ENCODE measurements around the gene WDR35.

The WDR35 gene

DNA sequence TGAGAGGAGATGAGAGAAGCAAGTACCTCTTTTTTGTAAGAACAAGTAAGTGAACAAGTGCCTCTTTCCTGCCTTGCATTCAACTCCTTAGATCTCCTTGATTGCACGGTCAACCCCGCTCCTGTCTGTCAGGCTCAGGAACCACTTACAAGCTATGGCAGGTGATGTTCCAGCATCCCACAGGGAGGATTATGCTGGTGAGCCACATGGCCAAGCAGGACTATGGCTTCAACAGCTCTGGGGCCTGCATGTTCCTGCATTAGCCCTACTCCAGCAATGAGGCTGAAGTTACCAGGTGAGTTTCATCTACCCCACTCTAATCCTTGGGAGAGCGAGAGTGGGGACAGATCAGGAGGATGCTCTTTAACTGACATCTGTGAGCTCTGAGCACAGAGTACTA, 117.6 kb downstream of the WDR35 start:
- Mint-ChIP-seq H3K4me3 (no peak overlapping the region), H3K27ac (no peak overlapping the region), H3K36me3 (ENCODE audit: low read depth) (peaks cover 7% of the 10 kb centered on the region), H3K27me3 (ENCODE audit: low read depth) (peaks cover 4% of the 10 kb centered on the region), H3K9me3 (no peaks in the 10 kb centered on the region), H3K4me1 (ENCODE audit: low read depth) (peaks cover 14% of the 10 kb centered on the region)
- no peak for DNase-seq (ENCODE audit: low spot score)

DNA sequence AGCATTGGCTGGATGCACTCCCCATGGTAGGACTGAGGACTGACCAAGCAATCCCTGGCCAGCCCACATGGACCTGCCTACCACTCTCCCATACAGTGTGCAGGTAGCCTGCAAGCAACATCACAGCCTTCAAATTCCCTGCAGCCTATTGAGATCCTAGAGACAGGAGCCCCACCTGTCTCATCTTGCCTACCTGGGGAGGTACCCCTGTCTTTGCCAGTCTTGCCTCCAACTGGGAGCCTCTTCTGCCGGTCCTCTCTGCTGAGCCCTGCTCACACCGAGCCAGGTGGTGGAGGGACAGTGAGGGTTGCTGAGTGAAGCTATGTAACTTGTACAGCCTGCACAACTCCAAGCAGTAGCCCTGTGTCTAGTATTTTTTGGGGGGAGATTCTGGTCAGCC, 118.1 kb downstream of the WDR35 start:
- H3K36me3 Mint-ChIP-seq (ENCODE audit: low read depth) = peaks cover 7% of the 10 kb centered on the region

DNA sequence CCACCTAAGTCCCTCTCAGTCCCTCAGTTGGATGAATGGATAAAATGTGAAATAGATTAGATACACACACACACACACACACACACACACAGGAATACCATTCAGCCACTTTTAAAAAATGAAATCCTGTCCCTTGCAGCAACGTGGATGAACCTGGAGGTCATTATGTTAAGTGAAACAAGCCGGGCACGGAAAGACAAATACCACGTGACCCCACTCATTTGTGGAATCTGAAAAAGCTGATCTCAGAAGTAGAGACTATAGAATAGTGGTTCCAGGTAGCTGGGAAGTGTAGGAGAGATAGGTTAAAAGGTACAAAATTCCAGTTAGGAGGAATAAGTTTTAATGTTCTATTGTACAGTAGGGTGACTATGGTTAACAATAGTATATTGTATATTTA, 119.1 kb downstream of the WDR35 start:
- H3K27ac Mint-ChIP-seq = no peak overlapping the region
- peaks cover 14% of the 10 kb centered on the region for H3K4me1 Mint-ChIP-seq (ENCODE audit: low read depth)
- DNase-seq (ENCODE audit: low spot score) = no peak
- H3K9me3 Mint-ChIP-seq = no peaks in the 10 kb centered on the region
- H3K27me3 Mint-ChIP-seq (ENCODE audit: low read depth) = peaks cover 4% of the 10 kb centered on the region
- H3K36me3 Mint-ChIP-seq (ENCODE audit: low read depth) = peaks cover 7% of the 10 kb centered on the region
- no peak overlapping the region for H3K4me3 Mint-ChIP-seq

More for the DNA sequence above, 118.1 kb downstream of the WDR35 start:
- DNase-seq (ENCODE audit: low spot score) = no peak
- peaks cover 4% of the 10 kb centered on the region for H3K27me3 Mint-ChIP-seq (ENCODE audit: low read depth)
- no peaks in the 10 kb centered on the region for H3K9me3 Mint-ChIP-seq
- no peak overlapping the region for H3K4me3 Mint-ChIP-seq
- peaks cover 14% of the 10 kb centered on the region for H3K4me1 Mint-ChIP-seq (ENCODE audit: low read depth)
- no peak overlapping the region for H3K27ac Mint-ChIP-seq

DNA sequence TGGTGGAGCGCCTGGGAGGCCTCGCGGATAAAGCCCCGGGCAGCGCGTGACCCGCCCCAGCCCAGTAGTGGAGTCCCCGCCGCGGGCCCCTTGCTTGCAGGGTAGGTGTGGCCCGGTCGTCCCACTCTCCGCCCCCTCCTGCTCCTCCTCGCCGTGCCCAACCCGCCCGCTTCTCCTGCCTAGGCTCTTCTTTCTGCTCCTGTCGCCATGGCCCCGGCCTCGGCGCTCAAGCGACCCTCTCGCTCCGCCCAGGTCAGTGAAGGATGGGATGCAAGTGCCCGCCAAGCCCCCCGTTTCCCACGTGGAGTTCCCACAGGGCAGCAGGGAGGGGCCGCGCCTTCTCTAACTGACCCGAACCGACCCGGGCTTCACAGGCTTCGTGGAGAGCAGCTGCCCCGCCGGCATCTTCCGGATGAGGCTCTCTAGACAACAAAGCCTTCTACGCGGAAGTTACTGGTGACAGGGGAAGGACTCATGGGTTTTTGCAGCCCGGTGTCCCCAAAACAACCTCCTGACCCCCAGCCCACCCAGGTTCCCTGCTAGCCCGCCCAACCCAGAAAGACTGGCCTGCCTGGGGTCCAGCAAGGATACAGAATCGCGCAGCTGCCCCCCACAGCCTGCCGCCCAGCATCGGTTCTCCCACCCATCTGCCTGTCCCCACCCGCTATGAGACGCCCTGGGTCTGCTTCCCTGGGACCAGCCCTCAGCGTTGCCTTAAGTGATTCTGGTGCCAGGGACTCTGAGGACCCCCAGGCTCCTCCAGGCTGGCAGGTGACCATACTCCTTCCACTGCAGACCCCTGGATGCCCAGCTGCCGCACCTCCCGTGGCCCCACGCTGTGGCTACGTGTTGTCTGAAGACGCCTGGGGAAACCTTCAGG, 121.0 kb downstream of the WDR35 start:
- Mint-ChIP-seq H3K36me3 (ENCODE audit: low read depth) (peaks cover 7% of the 10 kb centered on the region), H3K27ac (peak overlapping the region; percentile 88), H3K4me3 (peak overlapping the region; percentile 95), H3K27me3 (ENCODE audit: low read depth) (peaks cover 4% of the 10 kb centered on the region), H3K9me3 (no peaks in the 10 kb centered on the region), H3K4me1 (ENCODE audit: low read depth) (peaks cover 14% of the 10 kb centered on the region)
- peak; percentile 35 for DNase-seq (ENCODE audit: low spot score)

DNA sequence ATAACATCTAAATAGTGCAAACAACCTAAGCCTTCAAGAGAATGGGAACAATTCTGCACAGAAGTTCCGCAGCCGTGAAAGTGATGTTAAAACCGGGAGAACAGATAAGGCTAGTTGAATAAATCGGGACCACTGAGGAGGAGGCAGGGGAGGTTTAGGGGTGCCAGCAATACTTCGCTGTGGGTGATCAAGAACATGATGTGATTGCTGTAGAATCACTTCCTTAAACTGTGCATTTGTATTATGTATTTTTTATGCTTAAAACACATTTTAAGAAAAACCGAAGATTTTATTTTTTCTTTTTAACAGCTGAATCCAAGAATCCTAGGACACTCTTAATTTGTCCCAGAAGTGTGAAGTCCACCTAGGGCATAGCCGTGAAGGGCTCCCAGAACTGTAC, 121.7 kb downstream of the WDR35 start:
- Mint-ChIP-seq H3K27ac (no peak overlapping the region), H3K4me3 (peak overlapping the region; percentile 95), H3K4me1 (ENCODE audit: low read depth) (peaks cover 14% of the 10 kb centered on the region), H3K9me3 (no peaks in the 10 kb centered on the region), H3K27me3 (ENCODE audit: low read depth) (peaks cover 4% of the 10 kb centered on the region), H3K36me3 (ENCODE audit: low read depth) (peaks cover 7% of the 10 kb centered on the region)
- DNase-seq (ENCODE audit: low spot score) = no peak

DNA sequence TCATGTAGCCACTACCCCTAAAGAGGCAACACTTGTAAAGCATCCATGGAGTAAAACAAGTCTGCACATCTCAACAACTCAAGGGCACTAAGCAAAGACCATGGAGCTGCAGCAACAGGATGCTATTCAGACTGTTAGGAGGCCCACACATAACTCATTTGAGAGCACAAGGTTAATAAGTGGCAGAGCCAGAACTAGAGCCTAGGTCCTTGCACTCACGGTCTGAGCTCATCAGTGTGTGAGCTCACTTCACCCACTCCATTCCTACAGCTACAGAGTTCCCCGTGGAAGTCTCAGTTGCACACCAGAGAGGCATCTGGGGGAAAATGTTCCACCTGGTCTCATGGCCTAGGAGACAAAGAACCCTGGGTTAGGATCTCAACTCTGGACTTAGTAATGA, 123.1 kb downstream of the WDR35 start:
- H3K36me3 Mint-ChIP-seq (ENCODE audit: low read depth) = peaks cover 3% of the 10 kb centered on the region
- no peak for DNase-seq (ENCODE audit: low spot score)
- peaks cover 14% of the 10 kb centered on the region for H3K4me1 Mint-ChIP-seq (ENCODE audit: low read depth)
- H3K4me3 Mint-ChIP-seq = no peak overlapping the region
- H3K9me3 Mint-ChIP-seq = no peaks in the 10 kb centered on the region
- H3K27ac Mint-ChIP-seq = no peak overlapping the region
- peaks cover 4% of the 10 kb centered on the region for H3K27me3 Mint-ChIP-seq (ENCODE audit: low read depth)

DNA sequence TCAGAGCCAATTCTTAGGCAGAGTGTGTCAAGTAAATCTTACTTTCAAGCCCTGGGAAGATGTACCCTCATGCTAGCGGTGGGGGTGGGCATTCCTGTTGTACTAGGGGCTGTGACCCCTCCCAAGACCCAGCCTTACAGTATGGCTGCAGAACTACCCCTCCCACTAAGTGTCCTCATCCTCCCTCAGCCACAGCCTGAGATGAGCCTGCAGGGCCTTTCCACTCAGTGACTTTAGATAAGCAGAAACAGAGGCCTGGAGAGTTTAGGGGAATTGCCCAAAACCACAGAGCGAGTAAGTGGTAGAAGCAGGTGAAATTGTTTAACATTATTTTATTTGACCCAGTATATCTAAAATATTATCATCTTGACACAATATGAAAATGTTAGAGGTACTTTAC, 124.8 kb downstream of the WDR35 start:
- H3K4me1 Mint-ChIP-seq (ENCODE audit: low read depth) = peaks cover 13% of the 10 kb centered on the region
- H3K27ac Mint-ChIP-seq = no peak overlapping the region
- H3K36me3 Mint-ChIP-seq (ENCODE audit: low read depth) = peaks cover 1% of the 10 kb centered on the region

DNA sequence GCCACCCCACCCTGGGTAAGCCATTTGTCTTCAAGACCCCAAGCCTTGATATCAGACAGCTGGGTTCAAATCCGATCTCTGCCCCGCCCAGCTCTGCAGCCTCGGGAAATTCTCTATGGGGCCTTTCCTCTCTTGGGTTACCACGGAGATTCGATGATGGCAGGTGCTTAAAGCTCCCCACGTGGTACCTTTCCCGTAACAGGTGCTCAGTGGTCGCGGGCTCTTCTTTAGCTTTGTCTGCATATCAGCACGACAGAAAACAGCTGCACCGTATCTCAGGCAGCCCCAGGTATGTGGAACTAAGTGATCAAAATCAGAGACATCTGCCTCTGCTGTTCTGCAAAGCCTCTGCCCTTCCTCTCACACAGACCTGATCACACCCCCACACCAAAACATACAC, 125.5 kb downstream of the WDR35 start:
- Mint-ChIP-seq H3K4me3 (no peak overlapping the region), H3K27me3 (ENCODE audit: low read depth) (peaks cover 4% of the 10 kb centered on the region), H3K36me3 (ENCODE audit: low read depth) (no peaks in the 10 kb centered on the region), H3K9me3 (no peaks in the 10 kb centered on the region), H3K27ac (no peak overlapping the region), H3K4me1 (ENCODE audit: low read depth) (peaks cover 6% of the 10 kb centered on the region)
- DNase-seq (ENCODE audit: low spot score) = no peak

More for the DNA sequence above, 124.8 kb downstream of the WDR35 start:
- no peaks in the 10 kb centered on the region for H3K9me3 Mint-ChIP-seq
- H3K4me3 Mint-ChIP-seq = no peak overlapping the region
- peaks cover 4% of the 10 kb centered on the region for H3K27me3 Mint-ChIP-seq (ENCODE audit: low read depth)
- peak; percentile 9 for DNase-seq (ENCODE audit: low spot score)

DNA sequence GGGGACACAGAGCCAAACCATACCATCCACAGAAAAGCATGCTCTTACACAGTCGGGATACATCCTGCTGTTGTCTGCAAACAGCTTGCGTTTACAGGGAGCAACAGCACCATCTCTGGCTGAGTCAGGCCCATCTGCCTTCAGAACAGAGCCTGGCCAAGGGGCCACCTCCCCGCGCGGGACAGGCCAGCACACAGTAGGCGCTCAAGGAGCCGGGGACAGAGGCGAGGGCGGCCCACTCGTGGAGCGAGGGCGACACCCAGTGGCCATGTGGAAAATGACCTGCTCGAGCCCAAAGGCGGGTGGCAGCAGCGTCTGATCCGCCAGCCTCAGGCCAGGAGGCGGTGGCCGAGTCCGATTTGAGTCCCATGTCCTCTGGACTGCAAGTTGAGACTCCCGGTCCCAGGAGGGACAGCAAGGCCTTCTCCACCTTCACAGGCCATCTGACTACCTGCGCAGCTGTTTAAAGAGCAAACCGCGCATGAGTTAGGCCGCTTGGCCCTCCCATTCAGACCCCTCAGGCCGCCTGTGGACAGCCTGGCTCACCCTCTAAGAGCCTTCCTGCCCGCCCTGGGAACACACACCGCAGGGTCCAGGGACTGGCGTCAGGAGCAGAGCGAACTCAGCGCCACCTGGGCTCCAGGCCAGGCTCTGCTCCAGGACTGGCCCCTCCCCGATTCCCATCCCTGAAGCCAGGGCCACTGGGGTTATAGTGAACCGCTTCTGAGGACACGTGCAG, 126.4 kb downstream of the WDR35 start:
- peak; percentile 55 for DNase-seq (ENCODE audit: low spot score)
- H3K4me3 Mint-ChIP-seq = no peak overlapping the region
- no peak overlapping the region for H3K27ac Mint-ChIP-seq
- no peaks in the 10 kb centered on the region for H3K9me3 Mint-ChIP-seq
- H3K27me3 Mint-ChIP-seq (ENCODE audit: low read depth) = peaks cover 4% of the 10 kb centered on the region
- H3K36me3 Mint-ChIP-seq (ENCODE audit: low read depth) = no peaks in the 10 kb centered on the region
- peaks cover 2% of the 10 kb centered on the region for H3K4me1 Mint-ChIP-seq (ENCODE audit: low read depth)

DNA sequence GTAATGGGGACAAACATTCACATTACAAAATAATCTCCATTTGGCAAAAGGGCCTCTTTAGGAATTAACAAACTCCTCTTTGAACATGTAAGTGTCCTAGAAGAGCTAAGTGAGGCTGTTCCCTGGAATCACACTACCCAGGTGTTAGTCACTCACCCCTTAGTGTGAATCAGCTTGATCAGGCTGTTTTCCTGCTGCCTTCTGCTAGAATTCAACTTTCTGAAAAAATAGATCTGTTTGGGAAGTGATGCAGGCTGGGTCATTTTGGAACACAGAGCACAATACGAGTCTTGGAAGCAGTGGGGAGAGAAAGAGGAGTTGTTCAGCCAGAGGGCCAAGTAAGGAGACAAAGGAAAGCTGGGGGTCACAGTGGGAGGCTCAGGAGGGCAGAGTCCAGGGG, 128.1 kb downstream of the WDR35 start:
- DNase-seq (ENCODE audit: low spot score) = no peak
- H3K36me3 Mint-ChIP-seq (ENCODE audit: low read depth) = no peaks in the 10 kb centered on the region
- H3K9me3 Mint-ChIP-seq = no peaks in the 10 kb centered on the region
- no peak overlapping the region for H3K4me3 Mint-ChIP-seq
- H3K27ac Mint-ChIP-seq = no peak overlapping the region
- H3K27me3 Mint-ChIP-seq (ENCODE audit: low read depth) = peaks cover 5% of the 10 kb centered on the region
- H3K4me1 Mint-ChIP-seq (ENCODE audit: low read depth) = no peaks in the 10 kb centered on the region

All from T-helper 2 cell treated with Interferon-gamma antibody and Interleukin-4, amounts not matched to agents 5 μg/mL and 100 μg/mL, for 36 hours (primary cell).